Panc1 (cell line): ENCODE results near the gene SCAF8.

Experiments
- CTCF ChIP-seq: fragments of 450-650 bp; IDR thresholded peaks from 2 replicates; pipeline ENCODE4 v1.5.1; 2017; ENCODE audit warnings: mild to moderate bottlenecking
- POLR2AphosphoS5 ChIP-seq: IDR thresholded peaks from 2 replicates; pipeline ENCODE4 v1.6.1; 2012; ENCODE audit warnings: mild to moderate bottlenecking, low read depth, low read length, moderate library complexity
- REST ChIP-seq, 2 experiments: IDR thresholded peaks; 2 replicates each; pipeline ENCODE4 v1.6.1; 2011 to 2012; ENCODE audit warnings: low read depth in 2 of 2, control low read depth in 1 of 2, low read length in 1 of 2, mild to moderate bottlenecking in 1 of 2, moderate library complexity in 1 of 2; ENCODE audit not compliant: insufficient read depth in 1 of 2
- SIN3A ChIP-seq: IDR thresholded peaks from 2 replicates; pipeline ENCODE4 v1.6.1; 2012; ENCODE audit warnings: low read depth, mild to moderate bottlenecking, low read length, moderate library complexity, borderline replicate concordance; ENCODE audit not compliant: insufficient read depth

- TF ChIP-seq CTCF (no peak), POLR2AphosphoS5 (no peak), REST (IDR thresholded peaks at IDR 0.05; ENCODE audit: insufficient read depth in 1 of 2, low read depth in 2 of 2, low read length in 1 of 2) (no peak), SIN3A (no peak)
Measured at GRCh38 chr6:154852687-154853086, 119.5 kb downstream of the SCAF8 start.
